Measurements from ENCODE around the gene PALM3. TPM values are rescaled to one million over a fixed set of nuclear protein-coding genes. Genes with fewer than 3 reads are reported as not detected.

Gene PALM3
- total RNA-seq, 4 donors from 2014 or later, result 0.55 to 4.3 TPM; not detected in 2

DNA sequence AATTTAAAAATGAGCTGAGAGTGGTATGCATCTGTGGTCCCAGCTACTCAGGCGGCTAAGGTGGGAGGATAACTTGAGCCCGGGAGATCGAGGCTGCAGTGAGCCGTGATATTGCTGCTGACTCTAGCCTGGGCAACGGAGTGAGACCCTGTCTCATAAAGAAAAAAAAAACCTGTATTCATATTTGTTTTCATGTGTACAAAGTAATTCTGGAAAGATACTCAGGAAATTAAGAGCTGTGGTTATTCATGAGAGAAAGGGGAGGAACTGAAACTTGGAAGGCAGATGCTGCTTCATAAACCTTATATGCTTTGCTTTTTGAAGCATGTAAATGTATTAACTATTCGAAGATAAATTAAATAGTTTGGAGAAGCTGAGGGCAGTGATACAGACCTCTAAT is 42.8 kb downstream of the PALM3 start:
- TF ChIP-seq POLR2A (IDR thresholded peaks at IDR 0.05), result no peak
- TF ChIP-seq CTCF (IDR thresholded peaks at IDR 0.05), result no peak
- intact Hi-C loops (cut with DNase I; ENCODE audit: low total_unique reads), result no loop called here

DNA sequence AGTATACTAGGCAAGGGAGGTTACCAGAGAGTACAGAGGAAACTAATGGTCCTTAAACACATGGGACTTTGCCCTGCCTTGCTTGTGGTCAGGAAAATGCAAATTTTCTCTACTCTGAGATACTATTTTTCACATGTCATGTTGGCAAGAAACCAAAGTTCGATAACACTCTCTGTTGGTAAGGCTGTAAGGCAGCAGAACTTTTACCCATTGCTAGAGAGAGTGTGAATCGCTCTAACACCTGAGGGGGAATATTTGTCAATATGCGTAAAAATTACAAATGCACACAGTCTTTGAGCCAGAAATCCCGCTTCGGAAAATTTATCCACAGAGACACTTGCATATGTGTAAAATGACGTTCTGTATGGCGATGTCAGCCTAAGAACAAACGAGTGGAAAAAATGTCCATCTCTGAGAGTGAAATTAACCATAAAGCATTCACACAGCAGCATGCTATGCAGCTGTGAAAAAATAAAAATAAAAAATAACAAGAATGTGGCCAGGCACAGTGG is 46.3 kb downstream of the PALM3 start:
- no peak overlapping the region for H3K4me3 ChIP-seq
- no peak for DNase-seq
- TF ChIP-seq CTCF (IDR thresholded peaks at IDR 0.05), result no peak
- TF ChIP-seq POLR2A (IDR thresholded peaks at IDR 0.05), result no peak
- no peaks in the 10 kb centered on the region for H3K27me3 ChIP-seq
- H3K36me3 ChIP-seq, result no peaks in the 10 kb centered on the region
- no peak overlapping the region for H3K27ac ChIP-seq
- no peaks in the 10 kb centered on the region for H3K9me3 ChIP-seq
- H3K4me1 ChIP-seq, result no peaks in the 10 kb centered on the region
- intact Hi-C loops (cut with DNase I; ENCODE audit: low total_unique reads), result no loop called here

More for the DNA sequence above, 42.8 kb downstream of the PALM3 start:
- no peaks in the 10 kb centered on the region for H3K4me1 ChIP-seq
- H3K27ac ChIP-seq, result no peak overlapping the region
- no peak overlapping the region for H3K4me3 ChIP-seq
- no peaks in the 10 kb centered on the region for H3K9me3 ChIP-seq
- no peak for DNase-seq
- no peaks in the 10 kb centered on the region for H3K36me3 ChIP-seq
- H3K27me3 ChIP-seq, result no peaks in the 10 kb centered on the region

GRCh38 chr19:14012378-14012915 is 49.4 kb downstream of the PALM3 start:
- no peaks in the 10 kb centered on the region for H3K9me3 ChIP-seq
- no peak for TF ChIP-seq POLR2A (IDR thresholded peaks at IDR 0.05)
- TF ChIP-seq CTCF (IDR thresholded peaks at IDR 0.05), result no peak
- H3K27me3 ChIP-seq, result no peaks in the 10 kb centered on the region
- no peaks in the 10 kb centered on the region for H3K36me3 ChIP-seq
- DNase-seq, result no peak
- intact Hi-C loops (cut with DNase I; ENCODE audit: low total_unique reads), result no loop called here
- no peaks in the 10 kb centered on the region for H3K4me1 ChIP-seq
- no peak overlapping the region for H3K27ac ChIP-seq
- H3K4me3 ChIP-seq, result no peak overlapping the region

DNA sequence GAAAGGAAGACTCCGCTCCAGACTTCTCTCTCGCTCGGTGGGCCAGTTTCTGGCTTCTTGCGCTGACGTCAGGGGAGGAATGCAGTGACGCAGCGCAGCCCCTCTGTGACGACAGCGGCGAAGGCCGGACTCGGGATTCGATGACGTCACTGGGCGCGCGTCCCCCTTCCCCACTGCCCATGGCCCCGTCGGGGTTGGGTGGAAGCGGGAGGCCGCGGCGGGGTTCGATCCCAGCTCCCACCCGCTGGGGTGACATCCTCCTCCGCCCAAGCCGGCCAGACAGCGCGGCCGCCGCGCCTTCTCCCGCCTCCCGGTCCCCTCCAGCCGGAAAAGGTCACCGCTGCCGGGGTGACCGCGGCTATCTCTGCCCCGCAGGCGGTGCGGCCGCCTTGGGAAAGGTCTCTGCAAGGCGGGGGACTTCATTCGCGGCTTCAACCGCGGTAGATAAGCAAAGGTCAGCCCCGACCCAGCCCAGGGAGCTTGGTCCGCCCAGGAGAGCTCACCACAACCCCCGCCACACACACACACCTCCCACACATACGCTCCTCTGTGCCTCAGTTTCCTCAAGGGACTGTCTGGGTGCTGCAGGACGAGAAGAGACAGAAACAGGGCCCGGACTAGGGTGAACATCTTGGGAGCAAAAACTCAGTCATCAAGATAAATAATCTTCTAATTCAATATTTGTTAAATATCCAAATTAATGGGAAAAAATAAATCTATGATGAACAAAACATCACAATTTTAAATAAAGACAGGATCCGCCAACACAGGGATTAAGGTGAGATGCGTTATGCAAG is 54.9 kb downstream of the PALM3 start:
- intact Hi-C loops (cut with DNase I; ENCODE audit: low total_unique reads), result no loop called here
- DNase-seq, result no peak
- H3K4me1 ChIP-seq, result no peaks in the 10 kb centered on the region

More for the DNA sequence above, 54.9 kb downstream of the PALM3 start:
- TF ChIP-seq CTCF (IDR thresholded peaks at IDR 0.05) (peak in 1 of 4 experiments; percentile 4), POLR2A (IDR thresholded peaks at IDR 0.05) (peak in 1 of 2 donors; percentile 61)
- no peaks in the 10 kb centered on the region for H3K27me3 ChIP-seq
- H3K36me3 ChIP-seq, result no peaks in the 10 kb centered on the region
- H3K4me3 ChIP-seq, result peak overlapping the region; percentile 51 to 71
- H3K9me3 ChIP-seq, result no peaks in the 10 kb centered on the region
- H3K27ac ChIP-seq, result peak overlapping the region; percentile 96 to 98
